ENCODE results near the gene CDH19.

The CDH19 gene

GRCh38 chr18:66638856-66639629, 35.2 kb upstream of the CDH19 start:
- no peak overlapping the region for H3K4me3 ChIP-seq (replicated peaks in 1 of 2; ENCODE audit: low read depth in 2 of 2, low read length in 2 of 2)
- no peak for TF ChIP-seq CTCF (IDR thresholded peaks at IDR 0.05; ENCODE audit: low read depth, low read length)
- DNase-seq (ENCODE audit: low read depth in 2 of 2): no peak

GRCh38 chr18:66635342-66635741, 31.5 kb upstream of the CDH19 start:
- no peak for DNase-seq (ENCODE audit: low read depth in 2 of 2)
- no peak overlapping the region for H3K4me3 ChIP-seq (replicated peaks in 1 of 2; ENCODE audit: low read depth in 2 of 2, low read length in 2 of 2)
- TF ChIP-seq CTCF (IDR thresholded peaks at IDR 0.05; ENCODE audit: low read depth, low read length): no peak

GRCh38 chr18:66632756-66633155, 28.9 kb upstream of the CDH19 start:
- DNase-seq (ENCODE audit: low read depth in 2 of 2): peak; percentile 12 to 42
- no peak overlapping the region for H3K4me3 ChIP-seq (replicated peaks in 1 of 2; ENCODE audit: low read depth in 2 of 2, low read length in 2 of 2)
- TF ChIP-seq CTCF (IDR thresholded peaks at IDR 0.05; ENCODE audit: low read depth, low read length): no peak

GRCh38 chr18:66630831-66631230, 26.9 kb upstream of the CDH19 start:
- H3K4me3 ChIP-seq (replicated peaks in 1 of 2; ENCODE audit: low read depth in 2 of 2, low read length in 2 of 2): no peak overlapping the region
- no peak for DNase-seq (ENCODE audit: low read depth in 2 of 2)
- TF ChIP-seq CTCF (IDR thresholded peaks at IDR 0.05; ENCODE audit: low read depth, low read length): no peak

- TF ChIP-seq CTCF (IDR thresholded peaks at IDR 0.05; ENCODE audit: low read depth, low read length): no peak
- H3K4me3 ChIP-seq (replicated peaks in 1 of 2; ENCODE audit: low read depth in 2 of 2, low read length in 2 of 2): no peak overlapping the region
- peak in 1 of 2 donors; percentile 19 for DNase-seq (ENCODE audit: low read depth in 2 of 2)
These were observed 19.9 kb upstream of the CDH19 start for GRCh38 chr18:66623821-66624220.

GRCh38 chr18:66621816-66622576, 18.1 kb upstream of the CDH19 start:
- DNase-seq (ENCODE audit: low read depth in 2 of 2): no peak
- no peak overlapping the region for H3K4me3 ChIP-seq (replicated peaks in 1 of 2; ENCODE audit: low read depth in 2 of 2, low read length in 2 of 2)
- TF ChIP-seq CTCF (IDR thresholded peaks at IDR 0.05; ENCODE audit: low read depth, low read length): no peak

Data from cardiac fibroblast (primary cell).